H1 (cell line): ENCODE results near the gene FLVCR2. TPM values are rescaled to one million over a fixed set of nuclear protein-coding genes. Genes with fewer than 3 reads are reported as not detected.

Experiments used
- CTCF ChIA-PET: fragments of 300-600 bp; sonication (Branson Sonifier 250); formaldehyde crosslinking; loops from one replicate; lab custom pipeline; 2021; ENCODE audit not compliant: partially characterized antibody; lab: Charles Lee
- POLR2A ChIA-PET: fragments of 300-600 bp; sonication (Branson Sonifier 250); formaldehyde crosslinking; loops from one replicate; lab custom pipeline; 2021; ENCODE audit warnings: inconsistent platforms; ENCODE audit not compliant: partially characterized antibody; lab: Charles Lee
- DNase-seq, 2 experiments: peaks; one replicate each; pipeline versions ENCODE4 v3.0.0 to v3.0.0-alpha.2; 2010 to 2022; ENCODE audit warnings: low spot score in 2 of 2, low read depth in 1 of 2, mixed read lengths in 1 of 2
- FAIRE-seq: peaks from 2 replicates; lab custom pipeline; 2011; peaks lifted over from hg19 to GRCh38; lab: Jason Lieb, UNC
- H2AFZ ChIP-seq: 2 replicates; pipeline ENCODE4 v1.8.1; 2012; ENCODE audit warnings: low read length, inconsistent platforms
- H2AK5ac ChIP-seq: 2 replicates; pipeline ENCODE4 v1.6.1; 2013; ENCODE audit warnings: low read depth, low read length
- H2BK120ac ChIP-seq: replicated peaks from 2 replicates; pipeline ENCODE3; 2013; ENCODE audit warnings: low read depth, low read length, inconsistent platforms
- H2BK12ac ChIP-seq: 2 replicates; pipeline ENCODE4 v1.6.1; 2013; ENCODE audit warnings: low read depth, low read length
- H2BK15ac ChIP-seq: 2 replicates; pipeline ENCODE4 v1.6.1; 2013; ENCODE audit warnings: low read length
- H2BK20ac ChIP-seq: 2 replicates; pipeline ENCODE4 v1.6.1; 2013; ENCODE audit warnings: low read length
- H2BK5ac ChIP-seq: 2 replicates; pipeline ENCODE4 v1.6.1; 2013; ENCODE audit warnings: low read depth, low read length
- H3K14ac ChIP-seq: 2 replicates; pipeline ENCODE4 v1.6.1; 2013; ENCODE audit warnings: inconsistent platforms; ENCODE audit not compliant: insufficient read length
- H3K18ac ChIP-seq: 2 replicates; pipeline ENCODE4 v1.6.1; 2013; ENCODE audit warnings: low read length; ENCODE audit errors: extremely low read depth
- H3K23ac ChIP-seq: 2 replicates; pipeline ENCODE4 v1.6.1; 2013; ENCODE audit warnings: inconsistent platforms; ENCODE audit not compliant: insufficient read length
- H3K23me2 ChIP-seq: 2 replicates; pipeline ENCODE4 v1.6.1; 2013; ENCODE audit warnings: low read depth, low read length
- H3K27ac ChIP-seq: 2 replicates; pipeline ENCODE4 v1.6.1; 2011; ENCODE audit warnings: low read depth, low read length, inconsistent platforms
- H3K27me3 ChIP-seq, 4 experiments: replicated peaks in 1 of 4; 1 replicate in 1 of 4; 2 replicates in 3 of 4; pipeline versions ENCODE4 v1.6.1 to v1.8.1; 2011 to 2013; ENCODE audit warnings: low read length in 3 of 4, mild to moderate bottlenecking in 3 of 4, inconsistent platforms in 2 of 4, mixed read lengths in 2 of 4, moderate library complexity in 1 of 4; ENCODE audit not compliant: control insufficient read depth in 3 of 4, insufficient read depth in 3 of 4; ENCODE audit errors: extremely low read depth in 1 of 4
- H3K36me3 ChIP-seq, 4 experiments: 2 replicates each; pipeline versions ENCODE4 v1.6.1 to v1.8.1; 2011 to 2013; ENCODE audit warnings: mild to moderate bottlenecking in 4 of 4, low read length in 3 of 4, moderate library complexity in 2 of 4, control low read depth in 1 of 4, inconsistent platforms in 1 of 4; ENCODE audit not compliant: insufficient read depth in 4 of 4, control insufficient read depth in 2 of 4
- H3K4ac ChIP-seq: replicated peaks from 2 replicates; pipeline ENCODE3; 2013; ENCODE audit warnings: low read length, low read depth, mixed read lengths, inconsistent platforms; ENCODE audit not compliant: insufficient read length
- H3K4me1 ChIP-seq, 4 experiments: replicated peaks in 1 of 4; 1 replicate in 1 of 4; 2 replicates in 3 of 4; pipeline versions ENCODE4 v1.6.1 to v1.8.1; 2011 to 2013; ENCODE audit warnings: low read length in 3 of 4, inconsistent platforms in 2 of 4, mixed read lengths in 1 of 4; ENCODE audit not compliant: insufficient read depth in 4 of 4, control insufficient read depth in 3 of 4
- H3K4me2 ChIP-seq, 2 experiments: 2 replicates each; pipeline versions ENCODE4 v1.6.1 to v1.8.1; 2011 to 2013; ENCODE audit warnings: low read depth in 2 of 2, low read length in 2 of 2, control low read depth in 1 of 2, inconsistent platforms in 1 of 2, mild to moderate bottlenecking in 1 of 2; ENCODE audit not compliant: insufficient read depth in 1 of 2
- H3K4me3 ChIP-seq, 4 experiments: fragments of 200-600, 300-600 bp in 1 of 4; sonication (generic), shearing (Covaris generic), sonication (Bioruptor Twin) in 1 of 4; 2 replicates each; pipeline versions ENCODE4 v1.5.1 to v1.8.1; 2011 to 2016; ENCODE audit warnings: low read length in 4 of 4, low read depth in 3 of 4, control low read depth in 2 of 4, inconsistent platforms in 2 of 4, mild to moderate bottlenecking in 2 of 4, mixed read lengths in 1 of 4, moderate library complexity in 1 of 4; ENCODE audit not compliant: insufficient read depth in 2 of 4; ENCODE audit errors: extremely low read depth in 1 of 4
- H3K56ac ChIP-seq: replicated peaks from 2 replicates; pipeline ENCODE3; 2013; ENCODE audit warnings: low read depth, mild to moderate bottlenecking, mixed read lengths, low read length, inconsistent platforms; ENCODE audit not compliant: insufficient read length
- H3K79me1 ChIP-seq: 2 replicates; pipeline ENCODE4 v1.6.1; 2013; ENCODE audit warnings: low read depth, low read length, control low read depth
- H3K79me2 ChIP-seq, 2 experiments: 2 replicates each; pipeline versions ENCODE4 v1.6.1 to v1.8.1; 2012 to 2013; ENCODE audit warnings: low read length in 2 of 2, mild to moderate bottlenecking in 2 of 2, inconsistent platforms in 1 of 2; ENCODE audit not compliant: insufficient read depth in 2 of 2, control insufficient read depth in 1 of 2
- H3K9ac ChIP-seq, 4 experiments: replicated peaks in 1 of 4; 1 replicate in 1 of 4; 2 replicates in 3 of 4; pipeline versions ENCODE4 v1.6.1 to v1.8.1; 2011 to 2013; ENCODE audit warnings: low read depth in 3 of 4, low read length in 3 of 4, control low read depth in 2 of 4, mild to moderate bottlenecking in 2 of 4, moderate library complexity in 2 of 4, inconsistent platforms in 1 of 4; ENCODE audit errors: extremely low read depth in 1 of 4
- H3K9me3 ChIP-seq, 2 experiments: 2 replicates each; pipeline versions ENCODE4 v1.6.1 to v1.8.1; 2012 to 2013; ENCODE audit warnings: mild to moderate bottlenecking in 2 of 2, moderate library complexity in 2 of 2, control low read depth in 1 of 2, inconsistent platforms in 1 of 2, low read depth in 1 of 2, low read length in 1 of 2, mixed read lengths in 1 of 2; ENCODE audit not compliant: insufficient read depth in 2 of 2
- H4K20me1 ChIP-seq, 2 experiments: replicated peaks in 1 of 2; 2 replicates each; pipeline versions ENCODE3 to v1.8.1; 2011 to 2013; ENCODE audit warnings: inconsistent platforms in 2 of 2, low read length in 2 of 2, mild to moderate bottlenecking in 1 of 2; ENCODE audit not compliant: insufficient read depth in 2 of 2, control insufficient read depth in 1 of 2
- H4K5ac ChIP-seq: 2 replicates; pipeline ENCODE4 v1.6.1; 2013; ENCODE audit warnings: low read length, low read depth, mixed read lengths, inconsistent platforms; ENCODE audit not compliant: insufficient read length
- H4K8ac ChIP-seq: 2 replicates; pipeline ENCODE4 v1.8.0; 2013; ENCODE audit warnings: mild to moderate bottlenecking, moderate library complexity, low read length, inconsistent platforms; ENCODE audit not compliant: insufficient read depth; ENCODE audit errors: extremely low read depth
- H4K91ac ChIP-seq: replicated peaks from 2 replicates; pipeline ENCODE3; 2013; ENCODE audit warnings: low read length, mixed read lengths, inconsistent platforms; ENCODE audit not compliant: insufficient read length
- BRCA1 ChIP-seq: IDR thresholded peaks from 2 replicates; pipeline ENCODE4 v1.6.1; 2012; ENCODE audit warnings: low read depth, low read length, improper control_type of control experiment
- CBX8 ChIP-seq: fragments of 300-800, 300-1000 bp; sonication (generic); IDR thresholded peaks from 2 replicates; pipeline ENCODE4 v1.7.1; 2016; ENCODE audit warnings: low read depth, low read length, borderline replicate concordance
- CHD1 ChIP-seq: IDR thresholded peaks from 2 replicates; pipeline ENCODE4 v1.6.1; 2012; ENCODE audit warnings: low read depth, low read length, improper control_type of control experiment
- CREB1 ChIP-seq: IDR thresholded peaks from 2 replicates; pipeline ENCODE4 v1.6.1; 2012; ENCODE audit warnings: inconsistent platforms
- EZH2 ChIP-seq: fragments of 200-600 bp; sonication (generic); IDR thresholded peaks from 2 replicates; pipeline ENCODE4 v1.7.1; 2012; ENCODE audit warnings: low read depth, mild to moderate bottlenecking, moderate library complexity, low read length, inconsistent platforms; ENCODE audit not compliant: severe bottlenecking
- JUND ChIP-seq: IDR thresholded peaks from 2 replicates; pipeline ENCODE4 v1.6.1; 2011; ENCODE audit warnings: mild to moderate bottlenecking, improper control_type of control experiment, low read length
- KDM1A ChIP-seq: fragments of 200-600, 300-600 bp; sonication (generic); IDR thresholded peaks from 2 replicates; pipeline ENCODE4 v1.7.1; 2016; ENCODE audit warnings: mild to moderate bottlenecking, low read length, borderline replicate concordance
- NRF1 ChIP-seq: IDR thresholded peaks from 2 replicates; pipeline ENCODE4 v1.6.1; 2011; ENCODE audit warnings: mild to moderate bottlenecking, low read depth, low read length, improper control_type of control experiment
- POU5F1 ChIP-seq: IDR thresholded peaks from 2 replicates; pipeline ENCODE4 v1.6.1; 2011; ENCODE audit warnings: low read depth, mild to moderate bottlenecking, low read length, moderate library complexity
- RFX5 ChIP-seq: IDR thresholded peaks from 2 replicates; pipeline ENCODE4 v1.6.1; 2011; ENCODE audit warnings: low read depth, low read length, improper control_type of control experiment, borderline replicate concordance
- SUZ12 ChIP-seq: fragments of 200-600 bp; sonication (generic); IDR thresholded peaks from 2 replicates; pipeline ENCODE4 v1.6.1; 2012; ENCODE audit warnings: mild to moderate bottlenecking, inconsistent platforms, low read length, moderate library complexity, mixed read lengths
- WGBS, 2 experiments: shearing (Covaris generic) in 1 of 2; methylation state at CpG; one replicate each; pipeline versions ENCODE4 v1.1.6 to v1.1.7; 2013 to 2015; ENCODE audit warnings: low lambda C conversion rate in 2 of 2, mixed read lengths in 2 of 2, inconsistent platforms in 1 of 2, low coverage in 1 of 2, missing lambda C conversion rate in 1 of 2; ENCODE audit not compliant: insufficient replicate concordance in 2 of 2, insufficient coverage in 1 of 2, insufficient read length in 1 of 2; ENCODE audit errors: extremely low coverage in 1 of 2, missing lambda C conversion rate in 1 of 2; 5-methylcytosine and 5-hydroxymethylcytosine counted together
- polyA plus RNA-seq, 7 experiments: library from polyadenylated mRNA; depleted of rRNA in 3 of 7; stranded (reverse) in 5 of 7; unstranded in 2 of 7; fragments of >200 nt in 5 of 7; fragments of 200-250 nt in 2 of 7; gene quantifications; 1 replicate in 5 of 7; 2 replicates in 1 of 7; 4 replicates in 1 of 7; pipeline versions ENCODE4 v1.2.1 to v1.2.3, GENCODE V29; 2011 to 2013; ENCODE audit warnings: missing spikeins in 2 of 7, mixed read lengths in 2 of 7
- total RNA-seq: library from RNA; stranded (reverse); fragmentation: NEBNext Ultra II Directional; extraction: Animal tissue kit (Norgen Biotek cat#: 25700); gene quantifications from 2 replicates; pipeline ENCODE4 v1.2.1, GENCODE V29; 2021

FLVCR2 gene
- total and polyA plus RNA-seq, 2 of the 8 experiments (the other 6 are each of a cell fraction or from before 2014, with no cell fraction given): 7.1 to 8.2 TPM

DNA sequence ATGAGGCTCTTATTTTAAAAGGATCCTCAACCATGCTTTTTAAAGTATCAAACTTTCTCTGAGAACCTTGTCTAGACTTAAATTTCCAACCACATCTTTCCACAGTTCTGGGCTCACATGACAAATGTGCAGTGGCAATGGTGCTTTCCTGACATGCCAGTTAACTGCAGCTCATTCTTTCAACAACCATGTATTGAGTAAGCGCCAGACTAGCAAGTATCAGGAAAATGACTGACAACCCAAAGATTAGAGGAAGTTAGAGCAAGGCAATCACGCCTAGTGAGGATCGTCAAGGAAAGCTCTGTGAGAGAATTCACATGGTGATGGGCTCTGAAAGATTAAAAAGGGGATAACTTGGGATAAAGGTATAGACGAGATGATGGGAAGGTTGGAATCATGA is 35.8 kb downstream of the FLVCR2 start:
- Histone ChIP-seq H3K36me3 (no peaks in the 10 kb centered on the region), H3K4me2 (no peak overlapping the region), H3K4me1 (no peaks in the 10 kb centered on the region), H2AK5ac (no peak overlapping the region), H2AFZ (no peak overlapping the region), H3K4me3 (no peak overlapping the region), H3K14ac (no peak overlapping the region), H2BK5ac (no peak overlapping the region), H3K23me2 (no peaks in the 10 kb centered on the region; the same call in 1 of the 2 replicates), H2BK15ac (no peak overlapping the region), H3K9ac (no peak overlapping the region), H4K91ac (no peak overlapping the region), H2BK12ac (no peak overlapping the region), H3K9me3 (no peaks in the 10 kb centered on the region), H4K5ac (no peak overlapping the region), H3K27ac (no peak overlapping the region), H3K27me3 (no peaks in the 10 kb centered on the region), H4K8ac (no peak overlapping the region), H3K4ac (no peak overlapping the region), H3K79me1 (no peaks in the 10 kb centered on the region), H3K79me2 (no peaks in the 10 kb centered on the region), H4K20me1 (no peaks in the 10 kb centered on the region), H2BK20ac (no peak overlapping the region), H3K18ac (no peak overlapping the region), H2BK120ac (no peak overlapping the region), H3K56ac (no peak overlapping the region), H3K23ac (no peak overlapping the region)
- DNase-seq (no peak), FAIRE-seq (no peak)
- TF ChIP-seq CREB1: no peak
- TF ChIP-seq KDM1A: no peak
- TF ChIP-seq EZH2: no peak
- no peak for TF ChIP-seq POU5F1
- no peak for TF ChIP-seq JUND
- TF ChIP-seq CHD1: no peak
- no peak for TF ChIP-seq SUZ12
- no peak for TF ChIP-seq CBX8
- no peak for TF ChIP-seq NRF1
- TF ChIP-seq BRCA1: no peak
- TF ChIP-seq RFX5: no peak
- 66 to 100% methylated on average over 1 to 4 of the region's 4 CpGs for WGBS, 2 experiments
- POLR2A ChIA-PET: no interaction called here
- CTCF ChIA-PET: interaction anchor here (1.4 to 2.2 kb wide), 4 partner anchors 11 to 43 kb away, joined by 3 to 8 read pairs (median 4); partner anchors contain the start of gene FLVCR2
